Heart left ventricle (tissue), 16 donors: ENCODE results near the gene RPL13A. TPM values are rescaled to one million over a fixed set of nuclear protein-coding genes. Genes with fewer than 3 reads are reported as not detected.
"Not testable (repeated sequence)": the region's sequence is repeated elsewhere in the genome, so short reads cannot be mapped to it uniquely, and the experiment has no call there.

Experiments used
- ATAC-seq, 4 donors: fragments of 200-7000 bp; cut with Tn5 transposase; one replicate each; pipeline ENCODE4 v1.9.1; 2020 to 2022; ENCODE audit warnings: moderate library complexity in 4 of 4, mild to moderate bottlenecking in 3 of 4, moderate number of reproducible peaks in 1 of 4
- DNase-seq, 5 donors: peaks; one replicate each; pipeline ENCODE4 v3.0.0-alpha.2; 2020
- H3K27ac ChIP-seq, 12 donors: fragments of 200-600 bp; sonication (generic) in 4 of 12; one replicate each; pipeline versions ENCODE4 v1.5.0 to v1.8.0; 2016 to 2022; ENCODE audit warnings: mild to moderate bottlenecking in 2 of 12
- H3K27me3 ChIP-seq, 9 donors: fragments of 200-600 bp; sonication (generic) in 2 of 9; one replicate each; pipeline versions ENCODE4 v1.5.1 to v1.8.0; 2016 to 2022; ENCODE audit warnings: mild to moderate bottlenecking in 3 of 9
- H3K36me3 ChIP-seq, 9 donors: fragments of 200-600 bp; sonication (generic) in 2 of 9; one replicate each; pipeline versions ENCODE4 v1.5.0 to v1.8.0; 2018 to 2022; ENCODE audit warnings: mild to moderate bottlenecking in 2 of 9
- H3K4me1 ChIP-seq, 12 donors: fragments of 200-600 bp; sonication (generic) in 4 of 12; one replicate each; pipeline versions ENCODE4 v1.5.0 to v1.8.0; 2016 to 2022; ENCODE audit warnings: mild to moderate bottlenecking in 3 of 12
- H3K4me3 ChIP-seq, 12 donors: fragments of 200-600 bp; sonication (generic) in 4 of 12; one replicate each; pipeline versions ENCODE4 v1.5.0 to v1.8.0; 2017 to 2022; ENCODE audit warnings: mild to moderate bottlenecking in 9 of 12, moderate library complexity in 4 of 12
- H3K9me3 ChIP-seq, 12 donors: fragments of 200-600 bp; sonication (generic) in 4 of 12; one replicate each; pipeline versions ENCODE4 v1.5.0 to v1.8.0; 2016 to 2022; ENCODE audit warnings: mild to moderate bottlenecking in 1 of 12
- CTCF ChIP-seq, 12 donors: fragments of 200-600 bp; sonication (generic) in 4 of 12; IDR thresholded peaks; one replicate each; pipeline versions ENCODE4 v1.5.0 to v1.8.0; 2018 to 2022; ENCODE audit warnings: antibody characterized with exemption in 12 of 12, mild to moderate bottlenecking in 5 of 12
- POLR2A ChIP-seq, 2 donors: fragments of 450-650 bp; IDR thresholded peaks; one replicate each; pipeline ENCODE4 v1.6.1; 2017; ENCODE audit warnings: antibody characterized with exemption in 2 of 2, mild to moderate bottlenecking in 2 of 2, moderate library complexity in 2 of 2
- WGBS, 4 donors: extraction: QIAGEN DNeasy Blood & Tissue Kit in 2 of 4; methylation state at CpG; one replicate each; pipeline versions ENCODE4 v1.1.5 to v1.1.7; 2013 to 2018; 5-methylcytosine and 5-hydroxymethylcytosine counted together
- intact Hi-C, 10 donors: fragments of 100-400 bp; cut with DNase I; formaldehyde crosslinking; loops; one replicate each; pipeline versions ENCODE4 v1.11.1 to v1.14.2; 2022
- polyA plus RNA-seq, 2 donors: library from polyadenylated mRNA; stranded (reverse); fragments of 200-250 nt; gene quantifications; one replicate each; pipeline ENCODE4 v1.2.3, GENCODE V29; 2013
- total RNA-seq, 9 donors: library from RNA; depleted of rRNA in 2 of 9; stranded (reverse); fragments of >200 nt in 2 of 9; fragmentation: NEBNext Ultra II Directional in 3 of 9; extraction: Animal tissue kit (Norgen Biotek cat#: 25700) in 3 of 9; gene quantifications; one replicate each; pipeline versions ENCODE4 v1.1.0 to v1.2.4, GENCODE V29; 2016 to 2023
- donor health status: ischemic (EF 13 %, LVEDD 7.1; RV severe dilation, severe dysfunction).
- donor health status: healthy with polysubstance abuse.
- donor health status: DM: no; HTN: yes; CAD: no.
- donor health status: DM: no; HTN: no; CAD: no.
- donor health status: ischemic (EF 25% LVEDD 6.9; RV normal size, moderate dysfunction).
- donor health status: ischemic (EF 25% LVEDD 5.7; RV mildly dilated, moderate dysfunction).
- donor health status: healthy.
- donor health status: DM: yes; HTN: yes; CAD: no.
- donor health status: ischemic (EF 35%, LVEDD 5.7; RV mildly dilated, moderate dysfunction).
- donor health status: nonischemic (EF 11% LVEDD 7.7; RV severe dilation, severe dysfunction).
- donor health status: DM: yes; HTN: yes; CAD: no.
- donor health status: PGD.
- donor health status: ischemic (EF 29% LVEDD 5.4; RV normal size, mild dysfunction).
- donor health status: nonischemic (EF 23%, LVEDD 6.1; RV moderate dilation, normal function).

The RPL13A gene
- total and polyA plus RNA-seq, 11 donors = 876 to 2,850 (median 1,261) TPM

- peaks cover 0 to 47% (median 33%) of the 10 kb centered on the region in 9 donors for H3K27me3 ChIP-seq
- peak in 2 of 4 donors; percentile 4 for ATAC-seq
- peak overlapping the region in 8 of 12 donors; percentile 46 to 90 (median 58) for H3K27ac ChIP-seq
- H3K4me1 ChIP-seq = peaks cover 0 to 20% (median 2%) of the 10 kb centered on the region in 12 donors
- peaks cover 0 to 7% (median 0%) of the 10 kb centered on the region in 9 donors for H3K36me3 ChIP-seq
- no peaks in the 10 kb centered on the region for H3K9me3 ChIP-seq
- peak overlapping the region in 10 of 12 donors; percentile 55 to 79 (median 69) for H3K4me3 ChIP-seq
- TF ChIP-seq CTCF (IDR thresholded peaks at IDR 0.05) (no peak), POLR2A (IDR thresholded peaks at IDR 0.05) (no peak)
- DNase-seq = peak in 3 of 5 donors; percentile 23 to 65 (median 52)
- intact Hi-C loops = loop anchor here in 9 of 10 donors (1.0 to 10.0 kb wide), 8 partner anchors 50 to 220 kb away; no protein-coding TSS in a partner anchor
- WGBS, 4 donors = 5 to 10% (median 6%) methylated on average over 11 of the region's 11 CpGs
Observed at GRCh38 chr19:49442354-49442753, 45.1 kb upstream of the RPL13A start.

GRCh38 chr19:49442771-49443365, 44.5 kb upstream of the RPL13A start:
- WGBS, 4 donors = 2 to 4% (median 2%) methylated on average over 27 to 43 of the region's 43 CpGs
- Histone ChIP-seq H3K27me3 (peaks cover 0 to 44% (median 32%) of the 10 kb centered on the region in 9 donors), H3K27ac (peak overlapping the region; percentile 54 to 95 (median 88)), H3K36me3 (peaks cover 0 to 10% (median 3%) of the 10 kb centered on the region in 9 donors), H3K4me3 (peak overlapping the region; percentile 55 to 79 (median 69)), H3K9me3 (no peaks in the 10 kb centered on the region), H3K4me1 (peaks cover 0 to 20% (median 2%) of the 10 kb centered on the region in 12 donors)
- TF ChIP-seq POLR2A (IDR thresholded peaks at IDR 0.05) = peak in 1 of 2 donors; percentile 21
- TF ChIP-seq CTCF (IDR thresholded peaks at IDR 0.05) = no peak
- intact Hi-C loops = loop anchor here (1.0 to 10.0 kb wide), 13 partner anchors 8 to 234 kb away; partner anchors contain the start of genes DKKL1 (in 1 of the 10), PIH1D1 (in 1 of the 10) and PRMT1 (in 1 of the 10)
- DNase-seq = peak; percentile 95 to 98 (median 97)
- peak; percentile 61 to 84 (median 82) for ATAC-seq

GRCh38 chr19:49443366-49444099, 43.9 kb upstream of the RPL13A start:
- peak; percentile 95 to 98 (median 95) for DNase-seq
- Histone ChIP-seq H3K36me3 (peaks cover 0 to 17% (median 5%) of the 10 kb centered on the region in 9 donors), H3K27ac (peak overlapping the region; percentile 54 to 95 (median 88)), H3K4me3 (peak overlapping the region; percentile 55 to 79 (median 69)), H3K9me3 (no peaks in the 10 kb centered on the region), H3K27me3 (peaks cover 0 to 38% (median 26%) of the 10 kb centered on the region in 9 donors), H3K4me1 (peaks cover 0 to 20% (median 2%) of the 10 kb centered on the region in 12 donors)
- 0% methylated on average over 21 to 47 of the region's 47 CpGs for WGBS, 4 donors
- ATAC-seq = peak; percentile 89 to 94 (median 90)
- TF ChIP-seq CTCF (IDR thresholded peaks at IDR 0.05) = peak; percentile 72 to 93 (median 80)
- no peak for TF ChIP-seq POLR2A (IDR thresholded peaks at IDR 0.05)
- intact Hi-C loops = loop anchor here (1.0 to 10.0 kb wide), 12 partner anchors 8 to 234 kb away; partner anchors contain the start of genes DKKL1 (in 1 of the 10), PIH1D1 (in 1 of the 10) and PRMT1 (in 1 of the 10)

- intact Hi-C loops = loop anchor here in 7 of 10 donors (5.0 to 10.0 kb wide), 5 partner anchors 52 to 222 kb away; no protein-coding TSS in a partner anchor
- peaks cover 0 to 20% (median 2%) of the 10 kb centered on the region in 12 donors for H3K4me1 ChIP-seq
- peaks cover 0 to 23% (median 7%) of the 10 kb centered on the region in 9 donors for H3K36me3 ChIP-seq
- ATAC-seq, H3K27ac ChIP-seq, DNase-seq, H3K9me3 ChIP-seq, H3K4me3 ChIP-seq: not testable (repeated sequence)
- H3K27me3 ChIP-seq = peaks cover 0 to 33% (median 20%) of the 10 kb centered on the region in 9 donors
- 57 to 65% (median 58%) methylated on average over 5 of the region's 5 CpGs for WGBS, 4 donors
Observed at GRCh38 chr19:49444100-49444700, 43.2 kb upstream of the RPL13A start.
